Activated T-helper 2 cell treated with anti-CD3 and anti-CD28 coated beads, Interferon-gamma antibody, Interleukin-2, Interleukin-4, amounts not matched to agents 10 μg/mL and 5 μg/mL and 100 μg/mL, durations not matched to agents 14 hours and 24 hours and 36 hours (primary cell): ENCODE data around the gene SEMA3G. TPM values are rescaled to one million over a fixed set of nuclear protein-coding genes. Genes with fewer than 3 reads are reported as not detected.

Experiments used
- DNase-seq: peaks from one replicate; pipeline ENCODE4 v3.0.0; 2021; ENCODE audit warnings: low spot score
- H3K27ac Mint-ChIP-seq: one replicate; pipeline ENCODE4 v1.8.0; 2021; ENCODE audit warnings: mixed read lengths
- H3K27me3 Mint-ChIP-seq: one replicate; pipeline ENCODE4 v1.8.0; 2021; ENCODE audit warnings: low read depth, mixed read lengths
- H3K36me3 Mint-ChIP-seq: one replicate; pipeline ENCODE4 v1.8.0; 2021; ENCODE audit warnings: low read depth, mixed read lengths
- H3K4me1 Mint-ChIP-seq: one replicate; pipeline ENCODE4 v1.8.0; 2021; ENCODE audit warnings: low read depth, mixed read lengths
- H3K4me3 Mint-ChIP-seq: one replicate; pipeline ENCODE4 v1.8.0; 2021; ENCODE audit warnings: low read depth, mild to moderate bottlenecking, moderate library complexity, mixed read lengths
- H3K9me3 Mint-ChIP-seq: one replicate; pipeline ENCODE4 v1.8.0; 2021; ENCODE audit warnings: mixed read lengths
- intact Hi-C: fragments of 100-400 bp; cut with micrococcal nuclease; formaldehyde crosslinking; loops from one replicate; pipeline ENCODE4 v1.15.1; 2023
- total RNA-seq: library from RNA; stranded (reverse); gene quantifications from 2 replicates; pipeline ENCODE4 v1.2.3, GENCODE V29; 2022

Gene SEMA3G
- total RNA-seq, 1 donor from 2014 or later: 0.30 TPM

GRCh38 chr3:52438579-52439425 is 6.1 kb downstream of the SEMA3G start:
- Mint-ChIP-seq H3K36me3 (no peaks in the 10 kb centered on the region), H3K27ac (no peak overlapping the region), H3K27me3 (peaks cover 5% of the 10 kb centered on the region), H3K9me3 (no peaks in the 10 kb centered on the region), H3K4me3 (no peak overlapping the region), H3K4me1 (no peaks in the 10 kb centered on the region)
- intact Hi-C loops: no loop called here
- no peak for DNase-seq

DNA sequence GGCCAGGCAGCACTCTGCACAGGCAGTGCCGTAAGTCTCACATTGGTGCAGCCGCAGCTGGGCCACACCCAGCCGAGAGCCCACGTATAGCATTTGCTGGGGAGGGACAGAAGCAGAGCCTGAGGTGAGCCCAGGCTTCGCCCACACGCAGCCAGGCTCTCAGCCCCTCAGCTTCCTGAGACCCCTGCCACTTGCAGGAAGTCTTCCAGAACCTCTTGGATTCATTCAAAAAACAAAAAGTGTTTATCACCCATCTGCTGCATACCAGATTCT is 6.9 kb downstream of the SEMA3G start:
- intact Hi-C loops: no loop called here
- Mint-ChIP-seq H3K36me3 (no peaks in the 10 kb centered on the region), H3K4me1 (peaks cover 1% of the 10 kb centered on the region), H3K9me3 (no peaks in the 10 kb centered on the region), H3K27me3 (peaks cover 6% of the 10 kb centered on the region), H3K27ac (no peak overlapping the region), H3K4me3 (no peak overlapping the region)
- DNase-seq: no peak

DNA sequence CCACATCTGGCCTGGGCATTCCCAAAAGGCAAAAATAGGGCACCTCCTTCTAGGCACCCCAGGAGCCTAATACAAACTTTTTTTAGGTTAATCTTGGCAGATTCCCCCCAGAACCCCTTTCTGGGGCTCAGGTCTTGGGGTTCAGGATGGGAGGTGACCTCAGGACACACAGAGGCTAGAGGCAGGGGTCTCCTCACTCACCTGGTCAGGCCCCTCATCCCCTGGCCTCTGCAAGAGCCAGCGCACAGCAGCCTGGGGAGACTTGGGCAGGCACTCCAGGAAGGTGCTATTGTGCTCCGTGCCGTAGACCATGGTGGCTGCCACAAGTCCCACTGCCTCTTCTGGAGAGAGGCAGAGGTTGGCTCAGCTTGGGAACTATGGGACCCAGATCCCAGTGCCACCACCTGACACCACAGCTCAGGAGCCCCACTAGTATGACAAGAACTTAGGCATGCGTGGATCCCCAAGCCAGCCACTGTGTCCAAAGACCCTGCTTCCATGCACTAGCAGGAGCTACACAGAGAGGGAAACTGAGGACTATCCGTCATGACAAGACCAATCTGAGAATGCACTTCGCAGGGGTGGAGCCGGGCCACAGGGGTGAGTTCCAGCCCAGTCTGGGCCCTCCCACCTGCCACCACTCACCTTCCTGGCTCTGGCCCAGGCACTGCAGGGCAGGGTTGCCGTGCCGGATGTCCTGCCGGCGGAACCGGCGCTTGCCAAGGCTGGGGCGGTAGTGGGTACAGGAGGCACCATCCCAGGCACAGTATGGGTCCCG is 7.4 kb downstream of the SEMA3G start:
- Mint-ChIP-seq H3K27me3 (peaks cover 8% of the 10 kb centered on the region), H3K36me3 (no peaks in the 10 kb centered on the region), H3K4me1 (peaks cover 2% of the 10 kb centered on the region), H3K4me3 (no peak overlapping the region), H3K9me3 (no peaks in the 10 kb centered on the region), H3K27ac (no peak overlapping the region)
- no peak for DNase-seq
- intact Hi-C loops: no loop called here

- H3K4me1 Mint-ChIP-seq: peaks cover 6% of the 10 kb centered on the region
- no peak overlapping the region for H3K27ac Mint-ChIP-seq
- peaks cover 8% of the 10 kb centered on the region for H3K27me3 Mint-ChIP-seq
- H3K36me3 Mint-ChIP-seq: no peaks in the 10 kb centered on the region
- DNase-seq: no peak
- intact Hi-C loops: no loop called here
- H3K4me3 Mint-ChIP-seq: no peak overlapping the region
- H3K9me3 Mint-ChIP-seq: no peaks in the 10 kb centered on the region
Measured at GRCh38 chr3:52436500-52437149, 8.3 kb downstream of the SEMA3G start.

GRCh38 chr3:52435246-52436101 is 9.4 kb downstream of the SEMA3G start:
- Mint-ChIP-seq H3K4me1 (peaks cover 7% of the 10 kb centered on the region), H3K9me3 (no peaks in the 10 kb centered on the region), H3K4me3 (no peak overlapping the region), H3K36me3 (no peaks in the 10 kb centered on the region), H3K27me3 (peaks cover 8% of the 10 kb centered on the region), H3K27ac (no peak overlapping the region)
- DNase-seq: no peak
- intact Hi-C loops: no loop called here

DNA sequence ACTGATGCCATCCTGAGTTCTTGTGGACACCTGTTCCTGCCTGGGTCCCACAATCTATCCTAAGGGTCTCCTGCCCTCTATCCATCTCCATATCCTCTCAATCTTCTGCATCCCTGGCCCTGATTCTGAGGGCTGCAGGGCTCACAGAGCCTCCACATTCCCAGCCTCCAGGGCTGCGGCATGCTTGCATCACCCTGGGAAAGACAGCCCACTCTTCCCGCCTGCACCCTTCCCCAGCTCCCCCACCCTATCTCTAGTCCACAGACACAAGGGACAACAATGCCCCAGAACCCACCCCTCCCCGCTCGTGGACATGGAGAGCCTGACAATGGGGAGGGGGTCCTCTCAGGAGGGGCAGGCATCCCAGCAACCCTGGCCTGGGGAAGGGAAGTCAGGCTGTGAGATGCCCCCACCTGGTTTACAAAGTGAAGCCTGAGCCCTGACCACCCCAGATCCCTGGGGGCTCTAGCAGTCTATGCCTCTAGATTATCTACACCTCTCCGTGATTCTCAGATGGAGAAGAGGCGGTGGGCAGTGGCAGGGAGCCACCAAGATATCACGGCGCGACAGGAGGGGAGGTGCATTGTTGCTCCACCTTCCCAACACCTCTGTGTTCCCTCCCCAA is 10.3 kb downstream of the SEMA3G start:
- Mint-ChIP-seq H3K27ac (no peak overlapping the region), H3K36me3 (no peaks in the 10 kb centered on the region)

GRCh38 chr3:52433996-52434479 is 10.9 kb downstream of the SEMA3G start:
- Mint-ChIP-seq H3K4me3 (no peak overlapping the region), H3K27me3 (peaks cover 8% of the 10 kb centered on the region), H3K9me3 (no peaks in the 10 kb centered on the region), H3K4me1 (peaks cover 7% of the 10 kb centered on the region), H3K36me3 (no peaks in the 10 kb centered on the region), H3K27ac (no peak overlapping the region)
- intact Hi-C loops: no loop called here
- DNase-seq: no peak

More for the DNA sequence above, 10.3 kb downstream of the SEMA3G start:
- no peaks in the 10 kb centered on the region for H3K9me3 Mint-ChIP-seq
- H3K4me1 Mint-ChIP-seq: peaks cover 7% of the 10 kb centered on the region
- peaks cover 8% of the 10 kb centered on the region for H3K27me3 Mint-ChIP-seq
- intact Hi-C loops: no loop called here
- no peak for DNase-seq
- H3K4me3 Mint-ChIP-seq: no peak overlapping the region

DNA sequence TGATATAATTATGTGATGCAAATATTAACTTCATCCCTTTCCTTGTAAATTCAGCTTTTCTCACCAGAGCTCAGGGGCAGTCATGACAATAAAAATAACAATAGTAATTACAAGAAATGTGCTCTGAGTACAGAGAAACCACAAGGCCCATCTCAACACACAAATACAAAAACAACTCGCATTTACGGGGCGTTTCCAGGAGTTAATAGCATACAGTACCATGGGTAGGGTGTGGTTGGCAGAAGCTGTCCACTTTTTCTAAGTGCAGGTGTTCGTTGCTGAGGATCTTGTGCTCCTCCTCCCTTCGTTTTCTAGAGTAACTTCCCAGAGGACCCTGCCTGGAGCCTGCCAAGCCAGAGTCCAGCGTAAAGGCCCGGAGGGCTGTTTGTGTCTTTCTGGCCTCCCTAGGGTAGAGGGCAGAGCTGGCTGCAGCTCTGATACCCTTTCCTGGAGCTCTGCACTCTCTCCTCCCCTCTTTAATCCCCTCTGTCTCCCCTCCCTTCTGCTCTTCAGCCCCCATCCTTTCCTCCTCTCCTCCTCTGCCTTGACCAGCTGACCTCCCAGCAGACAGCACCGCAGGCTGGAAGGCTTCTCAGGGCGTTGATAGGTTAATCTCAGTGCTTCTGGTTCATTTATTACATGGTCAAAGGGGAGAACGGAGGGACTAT is 11.4 kb downstream of the SEMA3G start:
- Mint-ChIP-seq H3K4me3 (no peak overlapping the region), H3K4me1 (peaks cover 7% of the 10 kb centered on the region), H3K27me3 (peaks cover 8% of the 10 kb centered on the region), H3K9me3 (no peaks in the 10 kb centered on the region), H3K36me3 (no peaks in the 10 kb centered on the region), H3K27ac (no peak overlapping the region)
- intact Hi-C loops: no loop called here
- no peak for DNase-seq

DNA sequence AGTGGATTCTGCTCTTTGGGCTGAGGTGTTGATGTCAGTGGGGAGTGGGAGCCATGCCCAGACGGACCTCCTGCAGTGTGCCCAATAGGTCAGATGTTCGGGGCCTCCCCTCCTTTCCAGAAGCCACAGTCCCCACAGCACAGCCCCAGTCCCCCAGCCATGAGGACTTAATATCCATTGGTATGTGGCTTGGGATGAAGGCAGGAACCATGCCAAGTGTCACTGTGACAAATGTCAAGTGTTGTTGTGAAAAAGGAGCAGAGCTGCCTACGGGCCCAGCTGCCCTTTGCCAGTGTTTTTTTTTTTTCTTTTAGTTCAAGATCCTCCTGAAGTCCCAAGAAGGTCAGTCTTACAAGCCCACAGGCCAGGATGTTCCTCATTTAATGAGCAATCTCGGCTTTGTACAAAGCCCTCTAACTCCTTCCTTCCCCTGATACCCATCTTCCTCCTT is 12.2 kb downstream of the SEMA3G start:
- DNase-seq: no peak
- Mint-ChIP-seq H3K27ac (no peak overlapping the region), H3K4me3 (no peak overlapping the region), H3K4me1 (peaks cover 7% of the 10 kb centered on the region), H3K36me3 (no peaks in the 10 kb centered on the region), H3K9me3 (no peaks in the 10 kb centered on the region), H3K27me3 (peaks cover 13% of the 10 kb centered on the region)
- intact Hi-C loops: no loop called here

DNA sequence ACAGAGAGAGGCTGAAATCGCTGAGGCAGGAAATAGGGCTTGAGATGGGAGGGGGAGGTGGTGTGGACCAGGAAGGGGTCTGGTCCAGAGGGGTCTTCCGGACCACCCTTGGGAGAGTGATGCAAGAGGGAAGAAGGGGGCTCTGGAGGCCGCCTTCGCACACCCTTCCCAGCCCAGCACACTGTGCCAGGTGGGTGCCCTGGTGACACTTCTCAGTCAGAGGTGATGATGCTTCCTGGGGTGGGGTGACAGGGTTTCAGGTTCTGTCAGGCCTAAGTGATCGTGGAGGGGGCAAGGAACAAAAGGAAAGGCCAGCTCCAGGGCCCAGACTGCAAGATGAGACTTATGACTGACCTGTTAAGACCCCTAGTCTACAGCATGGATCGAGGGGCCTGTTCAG is 12.7 kb downstream of the SEMA3G start:
- H3K36me3 Mint-ChIP-seq: no peaks in the 10 kb centered on the region
- no peak overlapping the region for H3K27ac Mint-ChIP-seq
- intact Hi-C loops: no loop called here
- peaks cover 7% of the 10 kb centered on the region for H3K4me1 Mint-ChIP-seq
- no peak overlapping the region for H3K4me3 Mint-ChIP-seq
- no peaks in the 10 kb centered on the region for H3K9me3 Mint-ChIP-seq
- no peak for DNase-seq
- peaks cover 13% of the 10 kb centered on the region for H3K27me3 Mint-ChIP-seq

GRCh38 chr3:52431459-52432223 is 13.3 kb downstream of the SEMA3G start:
- no peak overlapping the region for H3K27ac Mint-ChIP-seq
- intact Hi-C loops: no loop called here
- no peaks in the 10 kb centered on the region for H3K36me3 Mint-ChIP-seq
- H3K9me3 Mint-ChIP-seq: no peaks in the 10 kb centered on the region
- DNase-seq: no peak
- peaks cover 7% of the 10 kb centered on the region for H3K4me1 Mint-ChIP-seq
- peaks cover 13% of the 10 kb centered on the region for H3K27me3 Mint-ChIP-seq
- H3K4me3 Mint-ChIP-seq: no peak overlapping the region
